CD4-positive, alpha-beta T cell treated with Interleukin-17A for 1 hour (primary cell): ENCODE data around the gene RARG.

Experiments used
- DNase-seq: peaks from one replicate; pipeline ENCODE4 v3.0.0-alpha.2; 2020

Gene RARG

GRCh38 chr12:53241623-53242412, 9.8 kb upstream of the RARG start:
- DNase-seq: no peak

- DNase-seq: no peak
These were observed 7.7 kb upstream of the RARG start for GRCh38 chr12:53239643-53240258.

- DNase-seq: peak; percentile 83
These were observed 4.6 kb upstream of the RARG start for GRCh38 chr12:53236443-53237111.

- DNase-seq: no peak
These were observed 3.9 kb upstream of the RARG start for GRCh38 chr12:53235742-53236442.

GRCh38 chr12:53235164-53235563, 3.2 kb upstream of the RARG start:
- DNase-seq: no peak

- peak; percentile 37 for DNase-seq
These were observed 2.4 kb upstream of the RARG start for GRCh38 chr12:53234271-53234914.

GRCh38 chr12:53233671-53234121, 1.7 kb upstream of the RARG start:
- no peak for DNase-seq

- peak; percentile 62 for DNase-seq
These were observed 845 bp upstream of the RARG start for GRCh38 chr12:53232646-53233461.

- no peak for DNase-seq
These were observed 413 bp downstream of the RARG start for GRCh38 chr12:53231671-53231920.

GRCh38 chr12:53230108-53230845, 1.7 kb downstream of the RARG start:
- no peak for DNase-seq

GRCh38 chr12:53229454-53229853, 2.6 kb downstream of the RARG start:
- DNase-seq: no peak

- DNase-seq: no peak
These were observed 4.2 kb downstream of the RARG start for GRCh38 chr12:53227836-53228235.

- no peak for DNase-seq
These were observed 4.7 kb downstream of the RARG start for GRCh38 chr12:53227341-53227740.

GRCh38 chr12:53226815-53227214, 5.2 kb downstream of the RARG start:
- DNase-seq: no peak

- DNase-seq: no peak
These were observed 6.2 kb downstream of the RARG start for GRCh38 chr12:53225635-53226424.

- DNase-seq: no peak
These were observed 6.9 kb downstream of the RARG start for GRCh38 chr12:53224897-53225634.

- DNase-seq: no peak
These were observed 7.7 kb downstream of the RARG start for GRCh38 chr12:53224061-53224896.

- DNase-seq: peak; percentile 57
These were observed 8.5 kb downstream of the RARG start for GRCh38 chr12:53223389-53224060.
